GM18867 (cell line): ENCODE results near the gene RELL2.
"Not testable (repeated sequence)": the region's sequence is repeated elsewhere in the genome, so short reads cannot be mapped to it uniquely, and the experiment has no call there.

Experiments
- ATAC-seq: cut with Tn5 transposase; IDR thresholded peaks from one replicate; pipeline ENCODE4 v1.9.1; 2021; ENCODE audit warnings: mild to moderate bottlenecking, moderate library complexity; ENCODE audit not compliant: unreplicated experiment

Gene RELL2, protein sequence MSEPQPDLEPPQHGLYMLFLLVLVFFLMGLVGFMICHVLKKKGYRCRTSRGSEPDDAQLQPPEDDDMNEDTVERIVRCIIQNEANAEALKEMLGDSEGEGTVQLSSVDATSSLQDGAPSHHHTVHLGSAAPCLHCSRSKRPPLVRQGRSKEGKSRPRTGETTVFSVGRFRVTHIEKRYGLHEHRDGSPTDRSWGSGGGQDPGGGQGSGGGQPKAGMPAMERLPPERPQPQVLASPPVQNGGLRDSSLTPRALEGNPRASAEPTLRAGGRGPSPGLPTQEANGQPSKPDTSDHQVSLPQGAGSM

DNA sequence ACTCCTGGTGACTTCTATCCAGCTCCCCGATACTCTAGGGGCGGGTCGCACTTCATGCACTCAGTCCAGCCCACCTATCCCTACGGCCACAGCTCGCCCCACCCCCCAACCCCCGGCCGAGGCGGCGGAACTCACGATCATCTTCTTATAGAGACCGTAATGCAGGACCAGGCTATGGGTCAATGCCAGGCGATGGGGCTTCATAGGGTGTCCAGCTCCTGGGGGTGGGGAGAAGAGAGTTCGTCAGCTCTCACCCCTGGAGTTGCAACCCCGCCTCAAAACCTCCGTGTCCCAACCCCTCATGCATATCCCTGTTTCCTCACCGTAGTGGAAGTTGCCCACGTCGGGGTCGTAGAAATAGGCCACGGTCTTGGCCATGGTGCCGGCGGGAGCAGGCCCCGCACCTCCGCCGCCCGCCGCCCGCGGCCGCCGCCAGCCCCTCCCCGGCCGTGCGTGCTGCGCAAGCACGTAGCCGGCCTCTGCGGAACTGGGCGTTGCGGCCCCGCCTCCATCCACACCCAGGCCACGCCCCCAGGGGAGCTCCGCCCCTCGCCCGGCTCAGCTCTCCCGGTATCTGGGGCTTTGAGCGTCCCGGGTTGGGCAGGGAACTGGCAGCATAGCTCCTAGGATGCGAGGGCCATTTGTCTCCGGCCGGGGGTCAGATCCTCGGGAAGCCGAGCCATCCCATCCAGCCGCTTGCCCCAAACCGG, at the start of gene RELL2, which contains the start of gene HDAC3:
Gene RELL2 (plus strand): TSS at position 585 of the 710 bp plus-strand sequence. CDS start 1,229 bp downstream, outside the sequence.
Gene HDAC3 (minus strand): TSS at position 437 of the 710 bp plus-strand sequence. CDS start 59 bp downstream, at position 378.
- ATAC-seq, result peak; percentile 69

DNA sequence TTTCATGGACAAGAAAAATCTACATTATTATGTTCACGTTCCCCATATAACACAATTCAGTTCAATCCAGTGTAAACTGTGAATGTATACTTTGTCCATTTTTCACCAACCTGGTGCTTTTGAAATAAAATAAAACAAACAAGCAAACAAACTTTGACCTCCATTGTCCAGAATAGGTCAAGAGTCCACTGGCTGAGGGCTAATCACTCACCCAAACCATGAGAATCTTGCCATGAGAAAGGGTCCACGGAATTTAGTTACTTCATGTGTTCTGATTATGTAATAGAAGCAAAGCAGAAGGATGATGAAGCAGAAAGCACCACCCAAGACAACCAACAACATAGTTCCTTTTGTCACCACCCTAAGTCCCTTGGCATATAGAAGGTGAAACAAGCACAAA, 46.7 kb upstream of the RELL2 start:
- ATAC-seq, result no peak

DNA sequence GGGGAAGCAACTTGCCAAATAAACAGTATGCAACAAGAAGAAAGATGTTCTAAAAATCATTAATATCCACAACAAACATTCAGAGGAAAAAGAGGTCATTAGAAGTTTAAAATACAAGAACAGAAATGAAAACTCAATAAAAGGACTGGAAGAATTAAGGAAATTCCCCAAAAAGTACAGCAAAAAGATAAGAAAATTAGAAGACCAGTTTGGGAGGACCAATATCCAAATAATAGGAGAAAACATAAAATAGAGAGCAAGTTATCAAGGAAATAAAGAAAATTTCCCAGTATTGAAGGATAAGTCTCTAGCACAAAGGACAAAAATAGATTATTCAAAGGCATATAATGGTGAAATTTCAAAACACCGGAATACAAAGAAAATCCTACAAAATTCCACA, 39.9 kb upstream of the RELL2 start:
- ATAC-seq, result no peak

DNA sequence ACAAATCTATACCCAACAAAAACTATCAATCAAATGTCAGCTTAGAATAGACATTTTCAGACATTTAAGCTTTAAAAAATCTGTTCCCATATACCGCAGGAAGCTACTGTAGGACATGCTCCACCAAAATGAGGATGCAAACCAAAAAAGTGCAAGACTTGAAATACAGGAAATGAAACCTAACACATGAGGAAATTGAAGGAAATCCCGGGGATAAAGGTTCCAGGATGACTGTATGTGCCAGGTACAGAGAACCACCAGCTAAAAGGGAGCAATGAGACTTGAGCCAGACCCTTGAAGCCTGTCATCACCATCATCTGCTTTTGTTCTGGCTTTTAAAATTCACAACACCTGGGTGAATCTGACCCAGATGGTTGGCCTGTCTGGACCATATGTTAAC, 39.4 kb upstream of the RELL2 start:
- no peak for ATAC-seq

DNA sequence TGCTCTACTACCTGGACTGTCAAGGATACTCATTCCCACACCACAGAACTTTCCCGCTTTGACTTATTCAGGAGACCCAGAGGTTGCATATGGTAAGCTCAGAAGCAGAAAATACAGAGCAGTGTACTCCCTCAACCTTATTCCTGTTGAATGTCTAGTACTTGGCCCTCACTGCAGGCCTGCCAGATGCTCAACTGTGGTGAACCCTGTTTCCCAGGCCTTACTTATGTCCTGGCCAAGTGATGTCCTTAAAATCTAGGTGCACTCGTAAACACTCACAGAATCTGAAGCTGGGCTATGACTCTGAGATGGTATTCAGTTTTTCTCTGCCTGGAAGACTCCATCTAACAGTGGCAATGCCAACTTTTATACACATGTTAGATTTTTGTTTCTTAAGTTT, 39.0 kb upstream of the RELL2 start:
- no peak for ATAC-seq

DNA sequence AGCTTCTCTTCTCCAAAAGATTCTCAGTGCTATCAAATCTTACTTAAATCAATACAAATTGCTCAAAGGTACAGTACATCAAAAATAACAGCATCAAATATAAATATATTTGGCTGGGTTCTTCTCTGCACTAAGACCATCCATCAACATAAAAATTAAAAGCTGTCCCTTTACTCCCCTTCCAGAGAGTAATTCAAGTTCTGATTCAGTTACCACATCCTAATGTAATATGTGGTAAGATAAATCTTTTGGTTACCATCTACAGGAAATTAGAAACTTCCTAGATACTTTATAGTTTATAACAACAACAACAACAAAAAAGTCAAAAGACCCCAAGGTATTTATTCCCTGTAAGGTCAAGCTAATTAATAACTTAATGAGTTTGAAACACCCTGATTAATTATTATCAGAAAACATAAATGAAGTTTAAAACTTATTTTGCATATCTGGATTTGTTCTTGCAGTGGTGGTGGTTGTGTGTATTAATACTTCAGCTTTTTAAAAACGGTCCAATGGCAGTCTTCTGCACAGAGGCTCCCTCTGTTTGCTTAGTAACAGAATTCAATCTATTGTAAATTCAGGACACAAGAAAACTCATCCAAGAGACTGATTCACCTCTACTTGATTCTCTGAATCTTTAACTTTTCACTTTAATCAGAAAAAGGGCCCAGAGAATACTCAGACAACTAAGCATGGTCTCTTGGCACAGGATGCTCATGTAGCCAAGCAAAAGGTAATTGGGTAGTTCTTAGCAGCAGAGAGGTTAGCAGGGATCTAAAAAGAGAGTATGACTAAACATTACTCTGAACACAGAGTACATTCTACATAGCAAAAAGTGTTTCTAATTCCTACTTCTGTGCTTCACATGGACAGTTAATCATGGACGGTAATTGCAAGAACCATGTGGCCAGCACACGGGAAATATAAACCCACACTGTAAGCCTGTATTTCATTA, 38.1 kb upstream of the RELL2 start:
- ATAC-seq, result no peak

DNA sequence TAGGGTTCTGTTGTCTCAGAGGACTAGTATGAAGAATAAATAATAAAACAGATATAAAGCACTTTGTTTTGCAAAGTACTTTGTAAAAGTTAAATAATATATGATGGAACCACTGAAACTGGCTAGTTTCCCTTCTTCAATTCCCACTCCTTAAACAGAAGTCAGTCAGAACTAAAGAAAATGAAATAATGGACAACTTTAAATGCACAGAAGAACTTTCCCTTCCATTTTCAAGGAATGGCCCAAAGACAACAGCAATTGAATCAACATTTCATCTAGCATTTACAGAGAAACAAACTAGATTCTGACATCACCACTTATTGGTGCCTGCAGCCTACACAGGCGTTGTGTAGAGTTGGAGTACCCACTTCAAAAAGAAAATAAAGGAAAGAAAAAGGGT, 34.2 kb upstream of the RELL2 start:
- no peak for ATAC-seq

DNA sequence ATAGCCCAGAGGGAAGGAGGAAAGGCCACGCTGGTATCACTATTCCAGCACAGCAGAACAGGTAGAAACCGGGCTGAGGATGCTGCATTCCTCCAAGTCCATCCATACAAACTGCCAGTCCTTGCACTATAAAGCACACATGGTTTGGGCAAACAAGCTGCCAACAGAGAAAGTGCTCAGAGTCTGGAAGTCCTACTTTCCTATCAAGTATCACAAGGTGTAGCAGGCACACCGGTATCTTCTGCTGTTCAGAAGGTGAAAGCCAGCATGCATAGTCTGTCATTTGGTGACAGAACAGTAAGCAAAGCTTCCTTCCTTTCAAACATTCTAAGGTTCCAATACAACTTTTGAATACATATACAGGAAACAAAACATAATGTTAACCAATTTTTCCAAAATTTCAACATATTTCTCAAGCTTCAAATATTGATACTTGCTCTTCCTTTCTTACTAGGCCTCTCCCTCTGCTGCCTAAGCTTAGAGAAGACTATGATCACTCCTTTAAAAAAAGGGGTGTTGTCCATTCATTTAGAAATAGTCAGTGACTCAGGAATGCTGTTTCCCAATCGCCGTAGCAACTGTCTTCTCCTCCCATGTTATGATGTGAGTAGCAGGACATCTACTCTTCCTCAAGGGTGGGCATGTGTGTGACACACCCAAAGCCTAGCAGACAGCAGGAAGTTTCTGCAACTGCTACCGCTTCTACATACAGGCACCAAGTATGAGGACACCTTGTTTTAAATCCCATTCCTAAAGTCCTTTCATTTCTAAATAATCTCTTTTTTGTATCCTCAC, 32.7 kb upstream of the RELL2 start:
- ATAC-seq, result no peak

DNA sequence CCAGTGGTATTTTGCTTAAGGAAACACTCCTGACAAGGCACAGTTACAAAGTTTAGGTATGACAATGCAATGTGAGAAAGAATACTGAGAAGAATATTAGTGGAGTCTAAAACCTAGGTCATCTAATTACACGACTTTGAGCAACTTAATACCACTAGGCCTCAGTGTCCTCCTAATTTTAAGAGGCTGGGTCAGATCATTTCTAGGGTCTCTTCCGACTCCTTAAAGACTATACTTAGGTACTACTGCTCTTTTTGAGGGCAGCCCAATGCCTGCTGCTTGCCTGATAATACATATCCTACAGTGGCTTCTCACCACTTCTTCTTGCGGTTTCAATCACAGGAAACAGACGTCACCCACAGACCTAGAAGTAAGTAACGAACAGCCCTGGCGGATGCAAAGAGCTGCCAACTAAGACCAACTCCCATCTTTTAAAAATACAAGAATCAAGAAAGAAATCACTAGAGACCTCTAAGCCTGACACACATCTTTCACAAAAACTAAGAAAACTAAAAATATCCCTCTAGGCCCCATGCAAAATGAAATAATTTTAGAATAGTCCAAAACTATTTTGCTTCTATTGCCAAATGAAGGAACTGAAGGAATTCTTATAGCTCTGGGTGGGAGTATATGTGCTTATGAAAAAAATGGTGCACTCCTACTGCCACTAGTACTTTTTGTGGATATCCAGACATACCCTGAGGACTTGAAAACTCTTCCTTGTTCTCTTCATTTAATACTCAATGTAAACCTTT, 31.1 kb upstream of the RELL2 start:
- peak; percentile 97 for ATAC-seq

DNA sequence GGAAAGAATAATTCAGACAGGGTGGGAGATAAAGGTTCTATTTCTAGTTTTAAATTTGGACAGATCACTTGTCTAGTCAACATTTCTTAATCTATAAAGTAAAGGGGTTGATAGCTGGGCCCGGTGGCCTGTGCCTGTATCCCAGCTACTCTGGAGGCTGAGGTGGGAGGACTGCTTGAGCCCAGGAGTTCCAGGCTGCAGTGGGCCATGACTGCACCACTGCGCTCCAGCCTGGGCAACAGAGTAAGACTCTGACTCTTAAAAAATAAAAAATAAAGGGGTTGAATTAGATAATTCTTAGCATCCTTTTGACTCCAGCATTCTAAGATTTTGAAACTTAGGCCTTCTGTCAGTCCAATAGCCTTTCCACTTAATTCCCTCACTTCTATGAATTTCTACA, 28.8 kb upstream of the RELL2 start:
- no peak for ATAC-seq

DNA sequence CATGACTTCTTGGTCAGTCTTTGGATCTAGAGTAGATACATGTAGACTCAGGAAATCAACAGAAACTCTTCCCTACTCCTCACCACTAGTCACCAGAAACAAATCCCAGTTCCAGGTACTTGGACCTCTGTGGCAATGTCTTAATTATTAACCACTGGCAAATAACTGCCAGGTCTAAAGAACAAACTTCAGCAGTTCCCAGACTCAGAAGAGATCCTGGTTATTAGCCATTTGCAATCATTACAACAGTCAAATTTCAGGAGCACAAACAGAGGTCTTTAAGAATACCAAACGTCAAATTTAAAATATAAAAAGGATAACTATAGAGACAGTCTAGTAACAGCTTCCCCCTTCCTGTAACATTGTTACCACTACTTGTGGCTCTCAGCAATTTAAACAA, 28.2 kb upstream of the RELL2 start:
- ATAC-seq, result no peak

DNA sequence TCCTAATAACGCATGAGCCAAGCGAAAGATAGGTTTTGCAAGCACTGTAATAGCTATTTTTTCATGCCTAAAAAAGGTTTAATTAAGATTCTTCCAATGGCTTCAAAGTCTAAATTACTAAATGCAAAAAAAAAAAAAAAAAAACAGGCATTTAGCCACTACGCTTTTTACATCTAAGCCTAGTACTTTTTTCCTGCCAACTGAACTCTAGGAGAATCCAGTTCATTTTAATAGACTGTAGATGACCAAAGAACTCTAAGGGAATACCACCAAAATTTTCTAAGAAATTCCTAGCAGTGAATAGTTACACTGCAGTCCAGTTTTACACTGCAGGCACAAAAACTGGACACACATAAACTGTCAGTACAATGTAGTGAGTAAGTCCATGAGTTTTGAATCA, 27.8 kb upstream of the RELL2 start:
- no peak for ATAC-seq

DNA sequence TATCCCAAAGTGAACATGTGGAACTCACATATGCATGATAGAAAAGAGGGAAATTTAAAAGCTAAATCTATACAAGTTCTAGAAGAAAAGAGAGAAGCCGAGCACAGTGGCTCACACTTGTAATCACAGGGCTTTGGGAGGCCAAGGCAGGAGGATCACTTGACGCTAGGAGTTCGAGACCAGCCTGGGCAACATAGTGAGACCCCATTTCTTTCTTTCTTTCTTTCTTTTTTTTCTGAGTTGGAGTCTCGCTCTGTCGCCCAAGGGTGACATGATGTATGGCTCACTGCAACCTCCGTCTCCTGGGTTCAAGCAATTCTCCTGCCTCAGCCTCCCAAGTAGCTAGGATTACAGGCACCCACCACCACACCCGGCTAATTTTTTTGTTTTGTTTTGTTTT, 26.9 kb upstream of the RELL2 start:
- not testable (repeated sequence) for ATAC-seq

DNA sequence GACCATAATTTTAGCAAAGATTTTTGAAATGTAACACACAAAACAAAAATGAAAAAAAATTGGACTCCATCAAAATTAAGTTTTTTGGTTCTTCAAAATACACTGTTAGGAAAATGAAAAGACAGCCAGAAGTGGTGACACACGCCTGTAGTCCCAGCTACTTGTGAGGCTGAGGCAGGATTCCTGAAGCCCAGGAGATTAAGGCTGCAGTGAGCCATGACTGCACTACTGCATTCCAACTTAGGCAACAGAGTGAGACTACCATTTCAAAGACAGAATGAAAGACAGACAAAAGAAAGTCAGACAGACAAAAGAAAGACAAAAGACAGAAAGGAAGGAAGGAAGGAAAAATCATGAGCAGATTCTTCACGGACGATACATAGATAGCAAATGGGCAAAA, 25.5 kb upstream of the RELL2 start:
- no peak for ATAC-seq

DNA sequence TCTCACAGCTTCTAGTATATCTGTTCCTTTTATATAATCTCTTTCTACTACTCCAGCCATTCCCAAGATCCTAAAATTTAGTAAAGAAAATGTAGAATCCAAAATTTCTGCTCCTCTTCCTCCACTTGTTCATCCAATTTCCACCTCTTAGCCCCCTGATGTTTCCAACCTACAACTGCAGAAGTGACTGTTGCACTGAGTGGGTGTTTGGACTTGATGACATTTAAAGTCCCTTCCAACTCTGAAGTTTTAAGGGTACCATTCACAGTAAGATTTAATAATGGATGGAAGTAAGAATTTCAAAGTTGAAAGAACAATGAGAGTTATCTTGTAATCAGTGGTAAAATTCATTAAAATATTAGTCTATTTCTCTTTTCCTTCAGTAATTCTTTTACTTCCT, 23.5 kb upstream of the RELL2 start:
- ATAC-seq, result no peak

DNA sequence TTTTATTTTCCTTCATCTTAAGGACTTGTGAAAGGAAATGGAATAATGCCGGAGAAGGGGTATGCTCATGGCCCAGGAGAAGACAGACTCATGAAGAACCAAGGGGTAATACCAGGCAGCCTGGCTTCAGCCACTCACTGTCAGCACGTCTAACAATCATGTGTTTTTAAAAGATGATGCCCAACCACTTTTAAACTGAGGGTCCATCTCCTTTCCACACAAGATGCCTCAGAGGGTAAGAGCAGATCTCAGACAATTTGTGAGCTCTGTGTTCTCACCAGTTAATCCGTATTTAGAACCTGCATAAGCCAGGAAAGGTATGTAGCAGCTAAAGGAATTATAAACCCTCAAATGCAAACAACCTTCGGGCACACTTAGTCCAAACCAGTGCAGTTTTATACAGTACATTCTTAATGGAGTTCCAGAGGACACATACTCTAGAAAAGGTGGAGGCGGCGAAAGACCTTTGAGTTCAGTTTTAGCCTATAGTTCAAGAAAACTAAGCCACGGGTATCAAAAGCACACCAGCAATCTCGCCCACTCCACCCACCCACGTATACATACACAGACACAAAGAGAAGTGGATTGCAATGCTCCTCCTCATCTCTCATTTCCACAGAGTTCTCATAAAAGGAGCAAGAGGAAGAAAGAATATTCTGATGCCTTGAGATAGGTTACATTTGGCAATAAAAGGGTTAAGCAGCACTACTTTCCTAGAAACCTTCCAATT, 20.6 kb upstream of the RELL2 start:
- no peak for ATAC-seq

DNA sequence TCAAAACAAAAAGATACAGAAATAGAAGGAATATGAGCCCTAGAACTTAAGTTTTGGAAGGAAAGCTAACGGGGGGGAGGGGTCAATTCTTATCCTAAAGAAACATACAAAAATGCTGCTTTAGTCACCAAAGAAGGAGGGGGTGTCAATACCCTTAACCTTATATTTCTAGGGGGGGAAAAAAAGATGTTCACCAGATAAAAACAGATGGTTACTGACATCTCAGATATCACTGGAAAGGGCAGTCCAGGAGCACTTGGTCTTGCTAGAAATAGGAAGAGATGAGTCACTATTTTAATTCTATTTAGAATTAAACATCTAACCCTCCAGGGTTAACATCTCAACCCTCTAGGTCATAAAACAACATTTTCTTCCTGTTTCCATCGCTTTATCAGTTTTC, 19.7 kb upstream of the RELL2 start:
- no peak for ATAC-seq

DNA sequence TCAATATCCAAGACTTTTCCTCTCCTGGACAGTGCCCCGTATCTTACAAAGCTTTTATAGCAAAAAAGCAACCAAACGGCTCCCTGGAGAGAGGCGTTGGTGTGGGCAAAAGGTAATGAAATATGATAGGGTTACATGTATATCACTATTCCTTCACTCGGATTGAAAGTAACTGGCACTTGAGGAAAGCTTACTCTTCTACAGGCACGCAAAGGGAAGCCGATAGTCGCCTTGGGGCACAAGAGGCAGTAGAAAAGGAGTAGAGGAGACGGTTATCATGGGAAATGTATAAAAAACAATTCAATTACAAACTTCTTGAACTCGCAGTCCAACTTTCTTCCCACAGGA, 19.1 kb upstream of the RELL2 start:
- ATAC-seq, result no peak
